ENCODE measurements around the gene ADCY2.

ADCY2 gene

GRCh38 chr5:7673658-7674057 is 277.7 kb downstream of the ADCY2 start:
- DNase-seq = no peak

GRCh38 chr5:7676455-7676854 is 280.5 kb downstream of the ADCY2 start:
- no peak for DNase-seq

- no peak for DNase-seq
Measured at GRCh38 chr5:7678030-7678429, 282.1 kb downstream of the ADCY2 start.

GRCh38 chr5:7679663-7680062 is 283.7 kb downstream of the ADCY2 start:
- DNase-seq = no peak

GRCh38 chr5:7680260-7680659 is 284.3 kb downstream of the ADCY2 start:
- no peak for DNase-seq

- no peak for DNase-seq
Measured at GRCh38 chr5:7682379-7682778, 286.4 kb downstream of the ADCY2 start.

GRCh38 chr5:7683753-7684152 is 287.8 kb downstream of the ADCY2 start:
- no peak for DNase-seq

GRCh38 chr5:7684826-7685225 is 288.9 kb downstream of the ADCY2 start:
- DNase-seq = no peak

- DNase-seq = no peak
Measured at GRCh38 chr5:7686794-7687193, 290.9 kb downstream of the ADCY2 start.

- no peak for DNase-seq
Measured at GRCh38 chr5:7690557-7690956, 294.6 kb downstream of the ADCY2 start.

GRCh38 chr5:7705261-7705660 is 309.3 kb downstream of the ADCY2 start:
- no peak for DNase-seq

GRCh38 chr5:7705736-7706135 is 309.8 kb downstream of the ADCY2 start:
- no peak for DNase-seq

GRCh38 chr5:7706256-7706655 is 310.3 kb downstream of the ADCY2 start:
- no peak for DNase-seq

- no peak for DNase-seq
Measured at GRCh38 chr5:7714119-7714518, 318.2 kb downstream of the ADCY2 start.

- no peak for DNase-seq
Measured at GRCh38 chr5:7714697-7715096, 318.8 kb downstream of the ADCY2 start.

- no peak for DNase-seq
Measured at GRCh38 chr5:7717691-7718090, 321.8 kb downstream of the ADCY2 start.

GRCh38 chr5:7728076-7728475 is 332.1 kb downstream of the ADCY2 start:
- no peak for DNase-seq

GRCh38 chr5:7741415-7742065 is 345.6 kb downstream of the ADCY2 start:
- DNase-seq = no peak

GRCh38 chr5:7742241-7742656 is 346.3 kb downstream of the ADCY2 start:
- no peak for DNase-seq

- peak; percentile 66 for DNase-seq
Measured at GRCh38 chr5:7745882-7746610, 350.1 kb downstream of the ADCY2 start.

- DNase-seq = no peak
Measured at GRCh38 chr5:7747728-7748127, 351.8 kb downstream of the ADCY2 start.

- no peak for DNase-seq
Measured at GRCh38 chr5:7749626-7750025, 353.7 kb downstream of the ADCY2 start.

- no peak for DNase-seq
Measured at GRCh38 chr5:7751874-7752273, 355.9 kb downstream of the ADCY2 start.

- no peak for DNase-seq
Measured at GRCh38 chr5:7753181-7753580, 357.2 kb downstream of the ADCY2 start.

GRCh38 chr5:7753596-7753995 is 357.7 kb downstream of the ADCY2 start:
- no peak for DNase-seq

Data from NCI-H2081 treated with DMSO at 0.1 percent for 48 hours (cell line).